K562 (cell line): Measurements from ENCODE around the gene LETM1.

Source experiments
- ARNT ChIP-seq, 2 experiments: fragments of 450-650 bp; IDR thresholded peaks; 2 replicates each; pipeline ENCODE4 v1.6.1; 2016; ENCODE audit warnings: mild to moderate bottlenecking in 1 of 2
- EP300 ChIP-seq: IDR thresholded peaks from 2 replicates; pipeline ENCODE4 v1.6.1; 2012; ENCODE audit warnings: low read length, improper control_type of control experiment
- GABPA ChIP-seq: fragments of 200-800 bp; sonication (Bioruptor generic); conservative IDR thresholded peaks from 2 replicates; pipeline ENCODE4 v1.6.1; 2016; ENCODE audit warnings: low read depth, missing genetic modification characterization, missing compliant biosample characterization
- NONO ChIP-seq, 2 experiments: fragments of 200-400 bp in 1 of 2; fragments of 450-650 bp in 1 of 2; formaldehyde crosslinking in 1 of 2; IDR thresholded peaks; 2 replicates each; pipeline ENCODE4 v1.6.1; 2017; ENCODE audit warnings: low read depth in 2 of 2, mild to moderate bottlenecking in 2 of 2, moderate library complexity in 2 of 2, low read length in 1 of 2
- RBM17 ChIP-seq: fragments of 200-400 bp; formaldehyde crosslinking; IDR thresholded peaks from 2 replicates; pipeline ENCODE4 v1.6.1; 2017; ENCODE audit warnings: low read depth, mild to moderate bottlenecking, low read length, borderline replicate concordance
- SMAD1 ChIP-seq: fragments of 150-350 bp; IDR thresholded peaks from 2 replicates; pipeline ENCODE4 v1.6.1; 2014; ENCODE audit warnings: low read length, low read depth; ENCODE audit not compliant: partially characterized antibody
- TEAD4 ChIP-seq, 2 experiments: sonication (generic) in 1 of 2; formaldehyde crosslinking in 1 of 2; IDR thresholded peaks; 2 replicates each; pipeline versions ENCODE4 v1.6.1 to v1.8.0; 2012 to 2022; ENCODE audit warnings: borderline replicate concordance in 1 of 2, inconsistent platforms in 1 of 2, low read length in 1 of 2, mild to moderate bottlenecking in 1 of 2, missing genetic modification reagents in 1 of 2
- WHSC1 ChIP-seq: IDR thresholded peaks from one replicate; pipeline ENCODE4 v1.6.1; 2012; ENCODE audit warnings: low read length, control low read depth, inconsistent platforms
- YY1 ChIP-seq, 3 experiments: IDR thresholded peaks; 2 replicates each; pipeline ENCODE4 v1.6.1; 2011; ENCODE audit warnings: low read length in 2 of 3, mild to moderate bottlenecking in 2 of 3, moderate library complexity in 2 of 3, borderline replicate concordance in 1 of 3, control low read depth in 1 of 3, low read depth in 1 of 3; ENCODE audit not compliant: insufficient read depth in 3 of 3, insufficient replicate concordance in 2 of 3, control insufficient read depth in 1 of 3, insufficient read length in 1 of 3; ENCODE audit errors: extremely low read depth in 1 of 3
- TF ChIP-seq, protein P1 (sequence below): fragments of 450-650 bp; IDR thresholded peaks from 2 replicates; pipeline ENCODE4 v1.6.1; 2018; ENCODE audit not compliant: partially characterized antibody
- TF ChIP-seq, protein P2 (sequence below), 2 experiments: IDR thresholded peaks; 2 replicates each; pipeline ENCODE4 v1.6.1; 2012; ENCODE audit warnings: improper control_type of control experiment in 2 of 2, low read depth in 2 of 2, low read length in 2 of 2, borderline replicate concordance in 1 of 2
- TF ChIP-seq, protein P3 (sequence below), 3 experiments: IDR thresholded peaks in 2 of 3; conservative IDR thresholded peaks in 1 of 3; 2 replicates each; pipeline ENCODE4 v1.5.1; 2011 to 2012; ENCODE audit warnings: low read length in 3 of 3, mild to moderate bottlenecking in 3 of 3, control low read depth in 2 of 3, improper control_type of control experiment in 1 of 3, inconsistent platforms in 1 of 3, low read depth in 1 of 3, mixed read lengths in 1 of 3, moderate library complexity in 1 of 3; ENCODE audit not compliant: insufficient read depth in 2 of 3

DNA sequence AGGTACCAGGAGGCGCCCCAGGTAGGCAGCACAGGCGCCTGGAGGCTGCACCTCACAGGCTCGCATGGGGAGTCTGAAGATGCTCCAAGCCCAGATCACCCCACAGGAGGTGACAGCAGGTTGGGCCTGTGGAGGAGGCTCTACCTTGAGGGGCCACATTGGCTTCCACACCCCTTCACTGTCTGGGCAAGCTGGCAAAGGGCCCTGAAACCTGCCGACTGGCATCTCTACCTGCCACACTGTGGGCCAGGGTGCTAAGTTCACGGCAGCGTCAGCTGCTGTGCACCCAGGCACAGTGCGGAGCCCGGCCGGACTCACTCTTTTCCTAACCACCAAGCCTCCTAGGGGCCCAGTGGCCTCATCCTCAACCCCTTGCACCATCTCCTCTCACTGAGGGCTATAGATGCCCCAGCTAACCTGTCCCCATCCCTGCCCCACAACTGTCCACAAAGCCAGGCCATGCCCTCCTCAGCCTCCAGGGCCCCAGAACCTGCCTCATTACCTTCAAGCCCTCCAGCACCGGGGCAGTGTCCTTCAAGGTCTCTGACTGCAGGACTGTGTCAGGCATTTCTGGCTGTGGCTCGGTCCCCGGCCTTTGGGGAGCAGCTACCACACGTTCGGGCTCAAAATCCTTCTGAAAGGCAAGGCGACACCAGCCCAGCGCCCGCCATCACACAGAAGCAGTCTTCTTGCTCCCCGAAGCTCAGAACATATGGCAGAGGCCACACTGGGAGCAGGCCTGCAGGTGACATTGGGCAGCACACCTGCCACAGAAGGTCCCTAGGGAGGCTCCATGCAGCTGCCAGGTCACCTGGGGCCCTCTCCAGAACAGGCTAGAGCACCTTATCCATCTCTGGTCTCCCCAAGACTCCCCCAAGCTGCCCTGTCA, 34.0 kb downstream of the LETM1 start:
- TF ChIP-seq, protein P1, sequence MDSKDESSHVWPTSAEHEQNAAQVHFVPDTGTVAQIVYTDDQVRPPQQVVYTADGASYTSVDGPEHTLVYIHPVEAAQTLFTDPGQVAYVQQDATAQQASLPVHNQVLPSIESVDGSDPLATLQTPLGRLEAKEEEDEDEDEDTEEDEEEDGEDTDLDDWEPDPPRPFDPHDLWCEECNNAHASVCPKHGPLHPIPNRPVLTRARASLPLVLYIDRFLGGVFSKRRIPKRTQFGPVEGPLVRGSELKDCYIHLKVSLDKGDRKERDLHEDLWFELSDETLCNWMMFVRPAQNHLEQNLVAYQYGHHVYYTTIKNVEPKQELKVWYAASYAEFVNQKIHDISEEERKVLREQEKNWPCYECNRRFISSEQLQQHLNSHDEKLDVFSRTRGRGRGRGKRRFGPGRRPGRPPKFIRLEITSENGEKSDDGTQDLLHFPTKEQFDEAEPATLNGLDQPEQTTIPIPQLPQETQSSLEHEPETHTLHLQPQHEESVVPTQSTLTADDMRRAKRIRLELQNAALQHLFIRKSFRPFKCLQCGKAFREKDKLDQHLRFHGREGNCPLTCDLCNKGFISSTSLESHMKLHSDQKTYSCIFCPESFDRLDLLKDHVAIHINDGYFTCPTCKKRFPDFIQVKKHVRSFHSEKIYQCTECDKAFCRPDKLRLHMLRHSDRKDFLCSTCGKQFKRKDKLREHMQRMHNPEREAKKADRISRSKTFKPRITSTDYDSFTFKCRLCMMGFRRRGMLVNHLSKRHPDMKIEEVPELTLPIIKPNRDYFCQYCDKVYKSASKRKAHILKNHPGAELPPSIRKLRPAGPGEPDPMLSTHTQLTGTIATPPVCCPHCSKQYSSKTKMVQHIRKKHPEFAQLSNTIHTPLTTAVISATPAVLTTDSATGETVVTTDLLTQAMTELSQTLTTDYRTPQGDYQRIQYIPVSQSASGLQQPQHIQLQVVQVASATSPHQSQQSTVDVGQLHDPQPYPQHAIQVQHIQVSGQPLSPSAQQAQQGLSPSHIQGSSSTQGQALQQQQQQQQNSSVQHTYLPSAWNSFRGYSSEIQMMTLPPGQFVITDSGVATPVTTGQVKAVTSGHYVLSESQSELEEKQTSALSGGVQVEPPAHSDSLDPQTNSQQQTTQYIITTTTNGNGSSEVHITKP: no peak
- TF ChIP-seq, protein P2, sequence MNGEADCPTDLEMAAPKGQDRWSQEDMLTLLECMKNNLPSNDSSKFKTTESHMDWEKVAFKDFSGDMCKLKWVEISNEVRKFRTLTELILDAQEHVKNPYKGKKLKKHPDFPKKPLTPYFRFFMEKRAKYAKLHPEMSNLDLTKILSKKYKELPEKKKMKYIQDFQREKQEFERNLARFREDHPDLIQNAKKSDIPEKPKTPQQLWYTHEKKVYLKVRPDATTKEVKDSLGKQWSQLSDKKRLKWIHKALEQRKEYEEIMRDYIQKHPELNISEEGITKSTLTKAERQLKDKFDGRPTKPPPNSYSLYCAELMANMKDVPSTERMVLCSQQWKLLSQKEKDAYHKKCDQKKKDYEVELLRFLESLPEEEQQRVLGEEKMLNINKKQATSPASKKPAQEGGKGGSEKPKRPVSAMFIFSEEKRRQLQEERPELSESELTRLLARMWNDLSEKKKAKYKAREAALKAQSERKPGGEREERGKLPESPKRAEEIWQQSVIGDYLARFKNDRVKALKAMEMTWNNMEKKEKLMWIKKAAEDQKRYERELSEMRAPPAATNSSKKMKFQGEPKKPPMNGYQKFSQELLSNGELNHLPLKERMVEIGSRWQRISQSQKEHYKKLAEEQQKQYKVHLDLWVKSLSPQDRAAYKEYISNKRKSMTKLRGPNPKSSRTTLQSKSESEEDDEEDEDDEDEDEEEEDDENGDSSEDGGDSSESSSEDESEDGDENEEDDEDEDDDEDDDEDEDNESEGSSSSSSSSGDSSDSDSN (IDR thresholded peaks at IDR 0.05; ENCODE audit: borderline replicate concordance in 1 of 2, low read depth in 2 of 2, low read length in 2 of 2): no peak
- TF ChIP-seq WHSC1 (no peak), TEAD4 (IDR thresholded peaks at IDR 0.05; ENCODE audit: low read length) (no peak), TEAD4 (CRISPR knock-in tag; IDR thresholded peaks at IDR 0.05; ENCODE audit: borderline replicate concordance) (no peak), SMAD1 (no peak), GABPA (tag) (no peak), YY1 (IDR thresholded peaks at IDR 0.05; ENCODE audit: borderline replicate concordance in 1 of 3, control insufficient read depth in 1 of 3, extremely low read depth in 1 of 3, insufficient read depth in 3 of 3, insufficient read length in 1 of 3, insufficient replicate concordance in 2 of 3, low read depth in 1 of 3, low read length in 2 of 3) (no peak), EP300 (no peak), RBM17 (no peak), NONO (IDR thresholded peaks at IDR 0.05; ENCODE audit: low read depth in 2 of 2, low read length in 1 of 2) (no peak), ARNT (IDR thresholded peaks at IDR 0.05) (no peak)
- TF ChIP-seq, protein P3, sequence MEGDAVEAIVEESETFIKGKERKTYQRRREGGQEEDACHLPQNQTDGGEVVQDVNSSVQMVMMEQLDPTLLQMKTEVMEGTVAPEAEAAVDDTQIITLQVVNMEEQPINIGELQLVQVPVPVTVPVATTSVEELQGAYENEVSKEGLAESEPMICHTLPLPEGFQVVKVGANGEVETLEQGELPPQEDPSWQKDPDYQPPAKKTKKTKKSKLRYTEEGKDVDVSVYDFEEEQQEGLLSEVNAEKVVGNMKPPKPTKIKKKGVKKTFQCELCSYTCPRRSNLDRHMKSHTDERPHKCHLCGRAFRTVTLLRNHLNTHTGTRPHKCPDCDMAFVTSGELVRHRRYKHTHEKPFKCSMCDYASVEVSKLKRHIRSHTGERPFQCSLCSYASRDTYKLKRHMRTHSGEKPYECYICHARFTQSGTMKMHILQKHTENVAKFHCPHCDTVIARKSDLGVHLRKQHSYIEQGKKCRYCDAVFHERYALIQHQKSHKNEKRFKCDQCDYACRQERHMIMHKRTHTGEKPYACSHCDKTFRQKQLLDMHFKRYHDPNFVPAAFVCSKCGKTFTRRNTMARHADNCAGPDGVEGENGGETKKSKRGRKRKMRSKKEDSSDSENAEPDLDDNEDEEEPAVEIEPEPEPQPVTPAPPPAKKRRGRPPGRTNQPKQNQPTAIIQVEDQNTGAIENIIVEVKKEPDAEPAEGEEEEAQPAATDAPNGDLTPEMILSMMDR (IDR thresholded peaks at IDR 0.05 in 2 of 3, conservative IDR thresholded peaks at IDR 0.05 in 1 of 3; ENCODE audit: insufficient read depth in 2 of 3, low read depth in 1 of 3, low read length in 3 of 3): no peak
